Uterus (tissue), 4 donors: ENCODE data around the gene C1orf210. TPM values are rescaled to one million over a fixed set of nuclear protein-coding genes. Genes with fewer than 3 reads are reported as not detected.

Experiments used
- DNase-seq, 2 donors: peaks; one replicate each; pipeline ENCODE4 v3.0.0-alpha.2; 2019 to 2020
- H3K27ac ChIP-seq, 2 donors: fragments of 200-600 bp; sonication (generic); 1 replicate in 1 of 2; 2 replicates in 1 of 2; pipeline ENCODE4 v1.5.1; 2016 to 2018
- H3K27me3 ChIP-seq, 2 donors: fragments of 200-600 bp; sonication (generic); one replicate each; pipeline ENCODE4 v1.5.1; 2018 to 2019; ENCODE audit warnings: control low read depth in 1 of 2
- H3K36me3 ChIP-seq, 2 donors: fragments of 200-600 bp; sonication (generic); one replicate each; pipeline ENCODE4 v1.5.1; 2019; ENCODE audit warnings: control low read depth in 1 of 2
- H3K4me1 ChIP-seq, 2 donors: fragments of 200-600 bp; sonication (generic); one replicate each; pipeline ENCODE4 v1.5.1; 2018 to 2019; ENCODE audit warnings: control low read depth in 1 of 2
- H3K4me3 ChIP-seq, 2 donors: fragments of 200-600 bp; sonication (generic); 1 replicate in 1 of 2; 2 replicates in 1 of 2; pipeline ENCODE4 v1.5.1; 2018 to 2019; ENCODE audit warnings: mild to moderate bottlenecking in 1 of 2
- H3K9me3 ChIP-seq, 2 donors: fragments of 200-600 bp; sonication (generic); one replicate each; pipeline ENCODE4 v1.5.1; 2019; ENCODE audit warnings: control low read depth in 1 of 2
- CTCF ChIP-seq, 4 experiments: fragments of 200-600 bp in 2 of 4; fragments of 450-650 bp in 2 of 4; sonication (generic) in 2 of 4; IDR thresholded peaks; one replicate each; pipeline ENCODE4 v1.5.1; 2016 to 2019; ENCODE audit warnings: antibody characterized with exemption in 4 of 4, mild to moderate bottlenecking in 2 of 4, moderate library complexity in 1 of 4
- POLR2A ChIP-seq, 2 donors: fragments of 450-650 bp; IDR thresholded peaks; one replicate each; pipeline ENCODE4 v1.6.1; 2016; ENCODE audit warnings: antibody characterized with exemption in 2 of 2, mild to moderate bottlenecking in 1 of 2, moderate library complexity in 1 of 2
- intact Hi-C: fragments of 100-400 bp; cut with DNase I; formaldehyde crosslinking; loops from one replicate; pipeline ENCODE4 v1.15.1; 2023; ENCODE audit warnings: low total_unique reads
- total RNA-seq, 4 donors: library from RNA; depleted of rRNA in 3 of 4; stranded (reverse); fragments of >200 nt in 3 of 4; gene quantifications; one replicate each; pipeline versions ENCODE4 v1.1.0 to v1.2.4, GENCODE V29; 2014 to 2023
- donor health status: DM: yes; HTN: yes; CAD: no.

The C1orf210 gene
- total RNA-seq, 4 donors from 2014 or later, result 0.62 TPM; not detected in 3

GRCh38 chr1:43280692-43281091 lies 4.7 kb downstream of the C1orf210 start:
- Histone ChIP-seq H3K9me3 (no peaks in the 10 kb centered on the region), H3K27me3 (no peaks in the 10 kb centered on the region), H3K36me3 (no peaks in the 10 kb centered on the region), H3K4me1 (no peaks in the 10 kb centered on the region), H3K27ac (no peak overlapping the region), H3K4me3 (no peak overlapping the region)
- intact Hi-C loops, result no loop called here
- no peak for DNase-seq
- TF ChIP-seq POLR2A (IDR thresholded peaks at IDR 0.05), result no peak

GRCh38 chr1:43279666-43280065 lies 5.7 kb downstream of the C1orf210 start:
- Histone ChIP-seq H3K27ac (no peak overlapping the region), H3K9me3 (no peaks in the 10 kb centered on the region), H3K4me1 (no peaks in the 10 kb centered on the region), H3K36me3 (no peaks in the 10 kb centered on the region), H3K27me3 (no peaks in the 10 kb centered on the region), H3K4me3 (no peak overlapping the region)
- no peak for DNase-seq
- TF ChIP-seq CTCF (IDR thresholded peaks at IDR 0.05) (no peak), POLR2A (IDR thresholded peaks at IDR 0.05) (no peak)
- intact Hi-C loops, result no loop called here

- H3K36me3 ChIP-seq, result no peaks in the 10 kb centered on the region
- no peaks in the 10 kb centered on the region for H3K27me3 ChIP-seq
- TF ChIP-seq CTCF (IDR thresholded peaks at IDR 0.05), result no peak
- no peak for TF ChIP-seq POLR2A (IDR thresholded peaks at IDR 0.05)
- H3K4me1 ChIP-seq, result no peaks in the 10 kb centered on the region
- DNase-seq, result no peak
- H3K27ac ChIP-seq, result no peak overlapping the region
- intact Hi-C loops, result no loop called here
- no peak overlapping the region for H3K4me3 ChIP-seq
- H3K9me3 ChIP-seq, result no peaks in the 10 kb centered on the region
Observed at GRCh38 chr1:43279161-43279560, 6.2 kb downstream of the C1orf210 start.

- TF ChIP-seq POLR2A (IDR thresholded peaks at IDR 0.05) (no peak), CTCF (IDR thresholded peaks at IDR 0.05) (no peak)
- Histone ChIP-seq H3K27me3 (no peaks in the 10 kb centered on the region), H3K4me3 (no peak overlapping the region), H3K36me3 (no peaks in the 10 kb centered on the region), H3K9me3 (no peaks in the 10 kb centered on the region), H3K4me1 (no peaks in the 10 kb centered on the region), H3K27ac (no peak overlapping the region)
- intact Hi-C loops, result no loop called here
- DNase-seq, result no peak
Observed at GRCh38 chr1:43277116-43277876, 8.1 kb downstream of the C1orf210 start.

- intact Hi-C loops, result no loop called here
- Histone ChIP-seq H3K4me1 (no peaks in the 10 kb centered on the region), H3K4me3 (no peak overlapping the region), H3K36me3 (no peaks in the 10 kb centered on the region), H3K27me3 (no peaks in the 10 kb centered on the region), H3K9me3 (no peaks in the 10 kb centered on the region), H3K27ac (no peak overlapping the region)
- no peak for TF ChIP-seq POLR2A (IDR thresholded peaks at IDR 0.05)
- TF ChIP-seq CTCF (IDR thresholded peaks at IDR 0.05), result no peak
- DNase-seq, result peak in 1 of 2 donors; percentile 7
Observed at GRCh38 chr1:43276673-43277072, 8.7 kb downstream of the C1orf210 start.
